ENCODE data around the gene UNKL. TPM values are rescaled to one million over a fixed set of nuclear protein-coding genes. Genes with fewer than 3 reads are reported as not detected.

The UNKL gene
- total and polyA plus RNA-seq, 8 donors = 4.8 to 75.0 (median 28.2) TPM

DNA sequence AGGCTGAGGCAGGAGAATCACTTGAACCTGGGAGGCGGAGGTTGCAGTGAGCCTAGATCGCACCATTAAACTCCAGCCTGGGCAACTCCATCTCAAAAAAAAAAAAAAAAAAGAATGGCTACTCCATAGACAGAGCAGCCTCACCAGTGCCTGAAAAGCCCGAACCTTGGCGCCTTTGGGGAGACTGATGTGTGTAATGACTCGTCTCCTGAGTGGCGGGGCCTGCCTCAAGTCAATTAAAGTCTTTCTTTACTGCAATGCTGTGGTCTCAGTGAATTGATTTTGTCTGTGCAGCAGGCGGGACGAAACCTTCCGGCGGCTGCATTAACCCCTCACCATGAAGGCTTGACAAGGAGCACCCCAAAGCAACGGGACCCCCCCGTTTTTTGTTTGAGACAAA is 9.5 kb upstream of the UNKL start:
- WGBS, 5 donors = 90 to 96% (median 93%) methylated on average over 9 to 12 of the region's 12 CpGs
- no peaks in the 10 kb centered on the region for H3K27me3 ChIP-seq
- no peak for TF ChIP-seq EP300 (IDR thresholded peaks at IDR 0.05)
- no peak for TF ChIP-seq POLR2AphosphoS5 (IDR thresholded peaks at IDR 0.05)
- TF ChIP-seq, protein P1, sequence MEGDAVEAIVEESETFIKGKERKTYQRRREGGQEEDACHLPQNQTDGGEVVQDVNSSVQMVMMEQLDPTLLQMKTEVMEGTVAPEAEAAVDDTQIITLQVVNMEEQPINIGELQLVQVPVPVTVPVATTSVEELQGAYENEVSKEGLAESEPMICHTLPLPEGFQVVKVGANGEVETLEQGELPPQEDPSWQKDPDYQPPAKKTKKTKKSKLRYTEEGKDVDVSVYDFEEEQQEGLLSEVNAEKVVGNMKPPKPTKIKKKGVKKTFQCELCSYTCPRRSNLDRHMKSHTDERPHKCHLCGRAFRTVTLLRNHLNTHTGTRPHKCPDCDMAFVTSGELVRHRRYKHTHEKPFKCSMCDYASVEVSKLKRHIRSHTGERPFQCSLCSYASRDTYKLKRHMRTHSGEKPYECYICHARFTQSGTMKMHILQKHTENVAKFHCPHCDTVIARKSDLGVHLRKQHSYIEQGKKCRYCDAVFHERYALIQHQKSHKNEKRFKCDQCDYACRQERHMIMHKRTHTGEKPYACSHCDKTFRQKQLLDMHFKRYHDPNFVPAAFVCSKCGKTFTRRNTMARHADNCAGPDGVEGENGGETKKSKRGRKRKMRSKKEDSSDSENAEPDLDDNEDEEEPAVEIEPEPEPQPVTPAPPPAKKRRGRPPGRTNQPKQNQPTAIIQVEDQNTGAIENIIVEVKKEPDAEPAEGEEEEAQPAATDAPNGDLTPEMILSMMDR (IDR thresholded peaks at IDR 0.05) = no peak
- no peak for TF ChIP-seq POLR2A (IDR thresholded peaks at IDR 0.05)

DNA sequence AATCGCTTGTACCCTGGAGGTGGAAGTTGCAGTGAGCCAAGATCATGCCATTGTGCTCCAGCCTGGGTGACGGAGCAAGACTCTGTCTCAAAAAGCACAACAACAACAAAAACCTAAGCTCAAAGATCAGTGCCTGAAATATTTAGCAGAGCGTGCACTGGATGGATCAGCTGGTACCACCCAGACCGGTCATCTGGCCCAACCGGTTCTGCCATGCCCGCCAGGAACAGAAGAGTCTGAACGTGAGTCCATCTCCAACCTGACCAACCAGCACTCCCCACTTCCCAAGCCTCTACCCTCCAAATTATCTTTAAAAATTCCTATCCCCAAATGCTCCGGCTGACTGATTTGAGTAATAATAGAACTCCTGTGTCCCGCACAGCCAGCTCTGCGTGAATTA is 7.6 kb upstream of the UNKL start:
- intact Hi-C loops (cut with DNase I; ENCODE audit: low total_unique reads) = no loop called here
- Histone ChIP-seq H3K27ac (peak overlapping the region in 4 of 5 donors; percentile 86 to 98 (median 94)), H3K4me3 (no peak overlapping the region), H3K4me1 (peaks cover 17 to 44% (median 38%) of the 10 kb centered on the region in 4 donors), H3K36me3 (peaks cover 0 to 13% (median 8%) of the 10 kb centered on the region in 4 donors), H3K27me3 (no peaks in the 10 kb centered on the region), H3K9me3 (no peaks in the 10 kb centered on the region)
- TF ChIP-seq EP300 (IDR thresholded peaks at IDR 0.05) (no peak), POLR2AphosphoS5 (IDR thresholded peaks at IDR 0.05) (no peak), POLR2A (IDR thresholded peaks at IDR 0.05) (no peak)
- TF ChIP-seq, protein P1 (IDR thresholded peaks at IDR 0.05) = no peak
- DNase-seq = no peak
- 70 to 78% (median 76%) methylated on average over 10 of the region's 10 CpGs for WGBS, 5 donors

More for the DNA sequence above, 9.5 kb upstream of the UNKL start:
- no peaks in the 10 kb centered on the region for H3K9me3 ChIP-seq
- no peak overlapping the region for H3K27ac ChIP-seq
- peaks cover 17 to 35% (median 30%) of the 10 kb centered on the region in 4 donors for H3K4me1 ChIP-seq
- intact Hi-C loops (cut with DNase I; ENCODE audit: low total_unique reads) = no loop called here
- H3K36me3 ChIP-seq = no peaks in the 10 kb centered on the region
- H3K4me3 ChIP-seq = no peak overlapping the region
- DNase-seq = no peak

DNA sequence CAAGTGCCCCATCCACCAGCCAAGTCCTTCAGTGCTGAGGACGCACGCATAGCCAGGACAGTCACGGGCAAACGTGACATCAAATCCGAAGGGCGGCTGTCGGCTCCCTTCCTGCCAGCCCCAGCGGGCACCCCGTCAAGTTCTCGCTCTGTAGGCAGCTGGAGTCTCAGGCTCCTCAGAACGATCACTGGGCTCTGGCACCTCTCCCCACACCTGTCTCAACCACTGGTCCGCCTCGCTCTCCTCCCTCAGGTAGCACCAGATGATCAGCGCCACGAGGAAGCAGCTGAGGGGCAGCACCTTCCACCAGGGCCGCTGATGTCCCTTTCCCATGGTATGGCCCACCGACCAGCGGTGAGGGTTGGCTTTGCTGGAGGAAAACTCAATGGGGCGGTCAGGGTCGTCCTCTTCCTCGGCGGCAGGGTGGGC is 5.6 kb upstream of the UNKL start:
- no peak for DNase-seq
- peaks cover 19 to 47% (median 40%) of the 10 kb centered on the region in 4 donors for H3K4me1 ChIP-seq
- peaks cover 0 to 13% (median 8%) of the 10 kb centered on the region in 4 donors for H3K36me3 ChIP-seq
- no peaks in the 10 kb centered on the region for H3K9me3 ChIP-seq
- H3K27ac ChIP-seq = peak overlapping the region; percentile 60 to 98 (median 93)
- 1 to 4% (median 1%) methylated on average over 14 to 22 of the region's 22 CpGs for WGBS, 5 donors
- peak overlapping the region; percentile 71 to 100 (median 93) for H3K4me3 ChIP-seq
- no peaks in the 10 kb centered on the region for H3K27me3 ChIP-seq
- intact Hi-C loops (cut with DNase I; ENCODE audit: low total_unique reads) = no loop called here
- TF ChIP-seq EP300 (IDR thresholded peaks at IDR 0.05) (no peak), POLR2A (IDR thresholded peaks at IDR 0.05) (no peak), POLR2AphosphoS5 (IDR thresholded peaks at IDR 0.05) (no peak)
- TF ChIP-seq, protein P1 (IDR thresholded peaks at IDR 0.05) = no peak

DNA sequence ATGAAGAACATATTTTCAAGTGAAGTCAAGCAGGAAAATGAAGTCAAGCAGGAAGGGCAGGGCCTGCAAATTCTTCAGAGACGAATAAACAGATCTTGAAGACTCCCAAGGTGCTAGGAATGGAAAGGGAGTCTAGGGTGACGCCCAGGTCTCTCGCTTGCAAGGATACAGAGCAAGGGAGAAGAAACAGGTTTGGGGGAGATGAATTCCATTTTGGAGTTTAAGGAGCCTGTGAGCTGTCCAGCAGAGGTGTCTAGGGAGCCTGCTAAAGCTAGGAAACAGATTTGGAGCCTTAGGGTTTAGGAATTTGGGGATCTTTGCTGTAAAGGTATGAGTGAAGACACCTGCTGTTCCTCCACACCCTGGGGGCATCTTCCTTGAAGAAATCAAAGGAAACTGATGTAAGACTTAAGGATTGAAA is 2.0 kb upstream of the UNKL start:
- H3K36me3 ChIP-seq = peaks cover 0 to 28% (median 20%) of the 10 kb centered on the region in 4 donors
- DNase-seq = peak in 1 of 2 donors; percentile 17
- TF ChIP-seq POLR2AphosphoS5 (IDR thresholded peaks at IDR 0.05) (no peak), EP300 (IDR thresholded peaks at IDR 0.05) (no peak), POLR2A (IDR thresholded peaks at IDR 0.05) (no peak)
- TF ChIP-seq, protein P1 (IDR thresholded peaks at IDR 0.05) = no peak
- no peaks in the 10 kb centered on the region for H3K27me3 ChIP-seq
- intact Hi-C loops (cut with DNase I; ENCODE audit: low total_unique reads) = no loop called here
- H3K4me3 ChIP-seq = no peak overlapping the region
- peak overlapping the region in 3 of 5 donors; percentile 34 to 38 (median 35) for H3K27ac ChIP-seq
- H3K9me3 ChIP-seq = no peaks in the 10 kb centered on the region
- WGBS, 5 donors = 38 to 67% (median 53%) methylated on average over 3 of the region's 3 CpGs
- peaks cover 18 to 68% (median 57%) of the 10 kb centered on the region in 4 donors for H3K4me1 ChIP-seq
